ENCODE results near the gene KRT84.

The KRT84 gene

GRCh38 chr12:52366738-52367485 is 18.5 kb downstream of the KRT84 start, which contains the start of gene KRT85:
Gene KRT85, minus strand, starts transcription at chr12:52367481. Its CDS starts 76 bp downstream, at chr12:52367405.
- TF ChIP-seq ZNF274 (IDR thresholded peaks at IDR 0.05; ENCODE audit: low read depth, low read length), result no peak

GRCh38 chr12:52364901-52365489 is 20.5 kb downstream of the KRT84 start:
- no peak overlapping the region for H3K4me3 ChIP-seq (ENCODE audit: low read length)
- TF ChIP-seq ZNF274 (IDR thresholded peaks at IDR 0.05; ENCODE audit: low read depth, low read length), result no peak

More at GRCh38 chr12:52366738-52367485, 18.5 kb downstream of the KRT84 start, which contains the start of gene KRT85:
- H3K4me3 ChIP-seq (ENCODE audit: low read length), result no peak within 1 kb of the TSS

- TF ChIP-seq ZNF274 (IDR thresholded peaks at IDR 0.05; ENCODE audit: low read depth, low read length), result no peak
- H3K4me3 ChIP-seq (ENCODE audit: low read length), result no peak overlapping the region
Measured at GRCh38 chr12:52364061-52364460, 21.4 kb downstream of the KRT84 start.

- TF ChIP-seq ZNF274 (IDR thresholded peaks at IDR 0.05; ENCODE audit: low read depth, low read length), result no peak
- H3K4me3 ChIP-seq (ENCODE audit: low read length), result no peak overlapping the region
Measured at GRCh38 chr12:52363111-52363679, 22.3 kb downstream of the KRT84 start.

GRCh38 chr12:52362118-52362726 is 23.2 kb downstream of the KRT84 start:
- H3K4me3 ChIP-seq (ENCODE audit: low read length), result no peak overlapping the region

GRCh38 chr12:52361553-52361952 is 23.9 kb downstream of the KRT84 start:
- no peak overlapping the region for H3K4me3 ChIP-seq (ENCODE audit: low read length)
- no peak for TF ChIP-seq ZNF274 (IDR thresholded peaks at IDR 0.05; ENCODE audit: low read depth, low read length)

More at GRCh38 chr12:52362118-52362726, 23.2 kb downstream of the KRT84 start:
- TF ChIP-seq ZNF274 (IDR thresholded peaks at IDR 0.05; ENCODE audit: low read depth, low read length), result no peak

- H3K4me3 ChIP-seq (ENCODE audit: low read length), result no peak overlapping the region
- TF ChIP-seq ZNF274 (IDR thresholded peaks at IDR 0.05; ENCODE audit: low read depth, low read length), result no peak
Measured at GRCh38 chr12:52360663-52361271, 24.7 kb downstream of the KRT84 start.

GRCh38 chr12:52360106-52360662 is 25.3 kb downstream of the KRT84 start:
- TF ChIP-seq ZNF274 (IDR thresholded peaks at IDR 0.05; ENCODE audit: low read depth, low read length), result no peak
- H3K4me3 ChIP-seq (ENCODE audit: low read length), result no peak overlapping the region

GRCh38 chr12:52359621-52360061 is 25.8 kb downstream of the KRT84 start:
- no peak for TF ChIP-seq ZNF274 (IDR thresholded peaks at IDR 0.05; ENCODE audit: low read depth, low read length)
- H3K4me3 ChIP-seq (ENCODE audit: low read length), result no peak overlapping the region

GRCh38 chr12:52358575-52359350 is 26.7 kb downstream of the KRT84 start:
- H3K4me3 ChIP-seq (ENCODE audit: low read length), result no peak overlapping the region
- no peak for TF ChIP-seq ZNF274 (IDR thresholded peaks at IDR 0.05; ENCODE audit: low read depth, low read length)

GRCh38 chr12:52356762-52357580 is 28.5 kb downstream of the KRT84 start:
- no peak overlapping the region for H3K4me3 ChIP-seq (ENCODE audit: low read length)
- no peak for TF ChIP-seq ZNF274 (IDR thresholded peaks at IDR 0.05; ENCODE audit: low read depth, low read length)

GRCh38 chr12:52356031-52356761 is 29.3 kb downstream of the KRT84 start:
- no peak overlapping the region for H3K4me3 ChIP-seq (ENCODE audit: low read length)
- TF ChIP-seq ZNF274 (IDR thresholded peaks at IDR 0.05; ENCODE audit: low read depth, low read length), result no peak

Measured in GM08714 (cell line).